Mesothelial cell of epicardium (in vitro differentiated cells): ENCODE data around the gene TREX2. TPM values are rescaled to one million over a fixed set of nuclear protein-coding genes. Genes with fewer than 3 reads are reported as not detected.

ENCODE experiments used
- DNase-seq, 2 experiments: peaks; one replicate each; pipeline ENCODE4 v3.0.0; 2021; ENCODE audit warnings: low spot score in 2 of 2; ENCODE audit not compliant: unreplicated experiment in 2 of 2
- H3K27ac Mint-ChIP-seq: 2 replicates; pipeline ENCODE4 v1.8.0; 2021; ENCODE audit warnings: mixed read lengths
- H3K27me3 Mint-ChIP-seq: 2 replicates; pipeline ENCODE4 v1.8.0; 2021; ENCODE audit warnings: low read depth, mixed read lengths
- H3K36me3 Mint-ChIP-seq: 2 replicates; pipeline ENCODE4 v1.8.0; 2021; ENCODE audit warnings: mixed read lengths
- H3K4me1 Mint-ChIP-seq: 2 replicates; pipeline ENCODE4 v1.8.0; 2021; ENCODE audit warnings: mixed read lengths
- H3K4me3 Mint-ChIP-seq: 2 replicates; pipeline ENCODE4 v1.8.0; 2021; ENCODE audit warnings: mild to moderate bottlenecking, moderate library complexity, mixed read lengths
- H3K9me3 Mint-ChIP-seq: 2 replicates; pipeline ENCODE4 v1.8.0; 2021; ENCODE audit warnings: mixed read lengths
- CTCF ChIP-seq: fragments of 200-600 bp; sonication (generic); IDR thresholded peaks from one replicate; pipeline ENCODE4 v1.5.0; 2021; ENCODE audit warnings: antibody characterized with exemption; ENCODE audit not compliant: unreplicated experiment
- total RNA-seq: library from RNA; stranded (reverse); gene quantifications from 3 replicates; pipeline ENCODE4 v1.2.1, GENCODE V29; 2021

Gene TREX2
- total RNA-seq, 1 donor from 2014 or later, result 0.83 TPM

GRCh38 chrX:153439977-153440376 is 5.9 kb downstream of the TREX2 start:
- no peak for TF ChIP-seq CTCF
- H3K27me3 Mint-ChIP-seq, result no peaks in the 10 kb centered on the region
- no peak overlapping the region for H3K4me3 Mint-ChIP-seq
- no peaks in the 10 kb centered on the region for H3K36me3 Mint-ChIP-seq
- peaks cover 4% of the 10 kb centered on the region for H3K9me3 Mint-ChIP-seq
- DNase-seq, result no peak
- H3K27ac Mint-ChIP-seq, result no peak overlapping the region
- H3K4me1 Mint-ChIP-seq, result peaks cover 2% of the 10 kb centered on the region

GRCh38 chrX:153438532-153438931 is 7.3 kb downstream of the TREX2 start:
- TF ChIP-seq CTCF, result no peak
- H3K4me3 Mint-ChIP-seq, result no peak overlapping the region
- peak overlapping the region; percentile 23 for H3K27ac Mint-ChIP-seq
- peaks cover 2% of the 10 kb centered on the region for H3K4me1 Mint-ChIP-seq
- H3K9me3 Mint-ChIP-seq, result peaks cover 4% of the 10 kb centered on the region
- no peaks in the 10 kb centered on the region for H3K27me3 Mint-ChIP-seq
- H3K36me3 Mint-ChIP-seq, result no peaks in the 10 kb centered on the region
- DNase-seq, result no peak

GRCh38 chrX:153435845-153436244 is 10.0 kb downstream of the TREX2 start:
- Mint-ChIP-seq H3K4me3 (no peak overlapping the region), H3K9me3 (peaks cover 9% of the 10 kb centered on the region), H3K27me3 (no peaks in the 10 kb centered on the region), H3K4me1 (no peaks in the 10 kb centered on the region), H3K36me3 (no peaks in the 10 kb centered on the region), H3K27ac (no peak overlapping the region)
- TF ChIP-seq CTCF, result no peak
- DNase-seq, result no peak

GRCh38 chrX:153434801-153435200 is 11.1 kb downstream of the TREX2 start:
- no peak for TF ChIP-seq CTCF
- no peak overlapping the region for H3K4me3 Mint-ChIP-seq
- no peak overlapping the region for H3K27ac Mint-ChIP-seq
- H3K27me3 Mint-ChIP-seq, result no peaks in the 10 kb centered on the region
- no peak for DNase-seq
- peaks cover 13% of the 10 kb centered on the region for H3K9me3 Mint-ChIP-seq
- no peaks in the 10 kb centered on the region for H3K36me3 Mint-ChIP-seq
- H3K4me1 Mint-ChIP-seq, result no peaks in the 10 kb centered on the region

GRCh38 chrX:153433781-153434285 is 12.0 kb downstream of the TREX2 start:
- no peaks in the 10 kb centered on the region for H3K27me3 Mint-ChIP-seq
- TF ChIP-seq CTCF, result no peak
- no peak overlapping the region for H3K27ac Mint-ChIP-seq
- no peak overlapping the region for H3K4me3 Mint-ChIP-seq
- H3K4me1 Mint-ChIP-seq, result no peaks in the 10 kb centered on the region
- peaks cover 15% of the 10 kb centered on the region for H3K9me3 Mint-ChIP-seq
- no peak for DNase-seq
- no peaks in the 10 kb centered on the region for H3K36me3 Mint-ChIP-seq

GRCh38 chrX:153433161-153433680 is 12.6 kb downstream of the TREX2 start:
- Mint-ChIP-seq H3K27me3 (no peaks in the 10 kb centered on the region), H3K36me3 (no peaks in the 10 kb centered on the region), H3K27ac (no peak overlapping the region), H3K9me3 (peaks cover 20% of the 10 kb centered on the region), H3K4me1 (no peaks in the 10 kb centered on the region), H3K4me3 (no peak overlapping the region)
- TF ChIP-seq CTCF, result no peak
- DNase-seq, result no peak
